HG03571 (cell line): ENCODE data around the gene SNTA1.
"Not testable (repeated sequence)": the region's sequence is repeated elsewhere in the genome, so short reads cannot be mapped to it uniquely, and the experiment has no call there.

Source experiments
- ATAC-seq: cut with Tn5 transposase; IDR thresholded peaks from one replicate; pipeline ENCODE4 v1.9.1; 2021; ENCODE audit not compliant: unreplicated experiment

SNTA1 gene

DNA sequence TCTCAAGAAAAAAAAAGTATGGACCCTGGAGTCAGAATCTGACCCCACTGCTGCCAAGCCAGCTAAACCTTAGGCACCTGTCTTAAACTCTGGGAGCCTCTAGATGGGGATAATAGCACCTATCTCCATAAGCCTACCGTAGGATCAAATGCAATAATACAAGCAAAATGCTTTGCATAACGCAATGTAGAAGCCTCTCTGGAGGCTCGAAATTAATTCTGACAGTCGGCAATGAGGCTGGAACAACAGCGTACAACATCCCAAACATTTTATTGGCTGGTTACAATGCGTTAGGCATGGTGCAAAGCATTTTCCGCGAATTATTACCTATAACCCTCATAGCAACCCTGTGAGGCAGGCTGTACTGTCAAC, 42.8 kb downstream of the SNTA1 start:
- peak; percentile 18 for ATAC-seq

DNA sequence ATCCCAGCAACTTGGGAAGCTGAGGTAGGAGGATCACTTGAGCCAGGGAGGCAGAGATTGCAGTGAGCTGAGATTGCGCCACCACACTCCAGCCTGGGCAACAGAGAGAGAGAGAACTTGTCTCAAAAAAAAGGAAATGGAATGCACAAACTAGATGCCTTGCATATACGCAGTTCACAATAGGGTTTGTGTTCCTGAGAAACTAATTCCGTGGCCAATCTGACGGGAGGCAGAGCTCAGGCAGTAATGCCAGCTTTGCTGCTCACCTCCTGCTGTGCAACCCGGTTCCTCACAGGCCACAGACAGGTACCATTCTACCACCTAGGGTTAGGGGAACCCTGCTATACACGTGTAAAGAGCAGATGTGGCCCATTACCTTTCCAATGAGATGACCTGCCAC, 43.6 kb downstream of the SNTA1 start:
- ATAC-seq, result no peak

DNA sequence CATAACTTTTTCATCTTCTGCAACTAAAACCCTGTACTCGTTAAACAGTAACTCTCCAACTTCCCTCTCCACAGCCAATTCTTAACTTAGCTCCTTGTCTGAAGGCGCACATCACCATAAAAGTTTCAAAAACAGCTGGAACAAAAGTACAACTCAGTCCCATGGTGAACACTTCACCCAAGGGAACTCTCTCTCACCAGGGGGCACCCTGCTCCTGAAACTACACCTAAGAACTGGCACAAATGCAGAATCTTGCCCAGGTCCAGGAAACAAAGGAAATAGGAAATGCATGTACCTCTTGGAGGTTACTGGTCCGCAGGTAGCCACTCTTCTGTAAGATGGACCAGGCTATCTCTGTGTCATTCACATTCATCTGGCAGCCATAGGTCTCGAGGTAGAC, 48.8 kb downstream of the SNTA1 start:
- ATAC-seq, result no peak

DNA sequence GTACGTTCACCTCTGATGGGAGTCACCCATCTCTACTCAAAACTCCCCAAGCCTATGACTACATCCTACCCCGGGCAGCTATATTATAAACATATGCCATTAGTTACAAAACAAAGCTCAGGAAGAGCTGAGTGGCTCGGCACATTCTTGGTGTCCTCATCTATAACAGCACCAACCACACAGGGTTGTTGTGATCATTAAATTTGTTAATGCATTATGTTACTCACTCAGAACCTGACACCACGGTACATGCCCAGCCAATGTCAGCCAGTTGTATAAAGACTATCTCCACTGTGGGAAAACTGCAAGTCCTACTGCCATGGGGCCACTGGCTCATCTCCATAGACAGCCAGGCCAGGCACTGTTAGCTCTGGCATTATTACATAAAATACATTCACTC, 50.0 kb downstream of the SNTA1 start:
- ATAC-seq, result no peak

DNA sequence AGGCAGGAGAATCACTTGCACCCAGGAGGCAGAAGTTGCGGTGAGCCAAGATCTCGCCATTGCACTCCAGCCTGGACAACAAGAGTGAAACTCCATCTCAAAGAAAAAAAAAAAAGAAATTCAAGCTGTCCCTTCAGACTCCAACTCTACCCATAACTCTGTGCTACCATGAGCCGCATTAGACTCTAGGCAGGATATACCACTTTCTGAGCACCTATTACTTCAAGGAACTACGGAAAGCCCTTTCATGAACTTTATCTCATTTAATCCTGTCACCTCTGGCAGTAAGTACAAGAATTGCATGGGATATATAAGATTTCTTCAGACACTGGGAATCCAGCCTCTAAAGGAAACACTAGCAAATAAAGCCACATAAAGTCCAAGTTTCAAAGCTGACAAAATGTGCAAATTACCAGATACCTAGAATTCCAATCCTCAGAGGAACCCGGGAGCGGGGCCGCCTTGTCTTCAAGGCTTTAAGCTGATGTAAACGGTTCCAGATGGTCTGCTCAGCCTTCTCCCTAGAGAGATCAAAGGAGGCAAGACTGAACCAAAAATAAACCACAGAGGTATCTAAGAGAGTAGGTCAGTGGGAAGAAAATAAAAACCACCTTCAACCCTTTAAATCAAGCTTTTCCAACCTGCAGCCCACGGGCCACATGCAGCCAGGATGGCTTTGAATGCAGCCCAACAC, 51.7 kb downstream of the SNTA1 start:
- no peak for ATAC-seq

DNA sequence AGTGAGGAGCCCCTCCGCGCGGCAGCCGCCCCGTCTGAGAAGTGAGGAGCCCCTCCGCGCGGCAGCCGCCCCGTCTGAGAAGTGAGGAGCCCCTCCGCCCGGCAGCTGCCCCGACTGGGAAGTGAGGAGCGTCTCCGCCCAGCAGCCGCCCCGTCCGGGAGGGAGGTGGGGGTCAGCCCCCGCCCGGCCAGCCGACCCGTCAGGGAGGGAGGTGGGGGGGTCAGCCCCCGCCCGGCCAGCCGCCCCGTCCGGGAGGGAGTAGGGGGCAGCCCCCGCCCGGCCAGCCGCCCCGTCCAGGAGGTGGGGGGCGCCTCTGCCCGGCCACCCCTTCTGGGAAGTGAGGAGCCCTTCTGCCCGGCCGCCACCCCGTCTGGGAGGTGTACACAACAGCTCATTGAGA, 54.2 kb downstream of the SNTA1 start:
- ATAC-seq, result not testable (repeated sequence)

DNA sequence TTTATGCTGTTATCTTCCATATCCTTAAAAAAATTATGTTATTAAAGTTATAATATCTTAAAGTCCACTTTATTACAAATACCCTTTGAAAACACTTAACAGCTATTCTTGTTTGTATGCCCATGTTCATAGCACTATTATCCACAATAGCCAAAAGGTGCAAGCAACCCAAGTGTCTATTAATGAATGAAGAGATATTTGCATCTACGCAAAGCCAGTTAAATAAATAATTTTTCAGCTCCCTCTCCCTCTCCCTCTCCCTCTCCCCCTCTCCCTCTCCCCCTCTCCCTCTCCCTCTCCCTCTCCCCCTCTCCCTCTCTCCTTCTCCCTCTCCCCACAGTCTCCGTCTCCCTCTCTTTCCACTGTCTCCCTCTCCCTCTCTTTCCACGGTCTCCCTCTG, 55.3 kb downstream of the SNTA1 start:
- no peak for ATAC-seq

DNA sequence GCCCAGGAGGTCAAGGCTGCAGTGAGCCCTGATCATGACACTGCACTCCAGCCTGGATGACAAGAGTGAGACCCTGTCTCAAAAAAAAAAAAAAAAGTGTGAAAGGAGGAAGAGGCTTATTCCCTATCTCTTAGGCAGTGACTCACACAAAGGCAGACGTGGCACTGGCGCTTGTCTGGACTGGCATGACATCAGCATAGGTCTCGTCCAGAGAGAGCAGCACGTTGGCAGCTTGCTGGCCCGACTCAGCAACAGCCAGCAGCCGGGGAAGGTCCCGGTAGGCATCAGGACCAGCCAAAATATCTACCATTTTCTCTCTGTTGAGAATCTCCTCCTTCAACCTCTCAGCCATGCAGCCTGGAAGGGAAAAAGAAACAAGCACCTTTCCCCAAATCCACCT, 56.4 kb downstream of the SNTA1 start:
- ATAC-seq, result no peak

DNA sequence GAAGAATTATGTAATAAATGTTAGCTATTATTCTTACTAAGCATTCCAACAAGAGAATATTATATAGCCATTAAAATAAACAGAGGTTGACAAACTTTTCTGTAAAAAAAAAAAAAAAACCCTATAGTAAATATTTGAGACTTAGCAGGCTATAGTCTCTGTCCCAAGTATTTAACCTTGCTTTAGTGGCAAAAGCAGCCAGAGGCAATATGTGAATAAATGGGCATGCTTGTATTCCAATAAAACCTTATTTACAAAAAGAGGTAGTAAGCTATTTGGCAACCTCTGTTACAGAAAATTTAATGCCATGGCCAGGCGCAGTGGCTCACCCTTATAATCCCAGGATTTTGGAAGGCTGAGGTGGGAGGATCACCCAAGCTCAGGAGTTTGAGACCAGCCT, 56.9 kb downstream of the SNTA1 start:
- no peak for ATAC-seq

DNA sequence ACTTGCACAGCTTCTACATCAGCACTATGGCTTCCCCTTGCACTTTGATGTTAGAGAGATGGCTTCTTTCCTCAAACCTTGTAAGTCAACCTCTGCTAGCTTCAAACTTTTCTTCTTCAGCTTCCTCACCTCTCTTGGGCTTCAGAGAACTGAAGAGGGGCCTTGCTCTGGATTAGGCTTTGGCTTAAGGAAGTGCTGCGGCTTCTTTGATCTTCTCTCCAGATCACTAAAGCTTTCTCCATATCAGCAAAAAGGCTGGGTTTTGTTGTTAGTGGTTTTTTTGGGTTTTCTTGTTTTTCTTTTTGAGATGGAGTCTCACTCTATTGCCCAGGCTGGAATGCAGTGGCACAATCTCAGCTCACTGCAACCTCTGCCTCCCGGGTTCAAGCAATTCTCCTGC, 66.2 kb downstream of the SNTA1 start:
- no peak for ATAC-seq

DNA sequence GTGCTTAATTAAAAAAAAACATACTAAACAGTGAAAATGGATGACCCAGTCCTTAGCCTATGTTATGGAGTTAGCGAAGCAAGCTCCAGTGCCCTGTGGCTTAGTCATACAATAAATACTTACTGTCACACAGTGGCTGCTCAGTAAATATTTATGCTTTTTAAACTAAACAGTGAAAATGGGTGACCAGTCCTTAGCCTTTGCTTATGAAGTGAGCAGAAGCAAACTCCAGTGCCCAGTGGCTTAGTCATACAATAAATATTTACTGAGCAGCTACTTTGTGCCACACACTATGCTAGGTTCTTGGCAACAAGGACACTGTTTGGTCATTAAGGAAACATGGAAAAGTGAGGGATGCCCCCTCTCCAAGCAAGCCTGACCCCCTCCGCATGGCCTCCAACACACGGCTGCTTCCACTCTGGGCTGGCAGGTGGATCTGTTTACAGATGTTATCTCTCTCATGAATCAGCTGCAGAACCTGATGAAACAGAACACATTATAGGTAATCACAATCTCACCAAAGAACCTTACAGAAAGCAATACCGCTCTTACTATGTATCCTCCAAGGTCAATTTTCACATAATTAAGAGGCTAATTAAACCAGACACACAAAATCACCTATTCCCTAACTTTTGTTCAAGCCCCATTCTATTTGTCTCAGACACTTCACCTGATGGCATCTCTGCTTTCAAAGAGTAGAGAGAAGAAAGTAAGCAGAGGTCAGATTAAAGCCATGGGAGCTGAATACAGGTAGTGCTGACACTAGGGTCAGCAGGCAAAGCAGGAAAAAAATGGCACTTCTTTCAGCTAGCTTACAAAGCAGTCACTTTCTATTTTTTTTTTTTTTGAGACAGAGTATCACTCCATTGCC, 69.6 kb downstream of the SNTA1 start:
- no peak for ATAC-seq

DNA sequence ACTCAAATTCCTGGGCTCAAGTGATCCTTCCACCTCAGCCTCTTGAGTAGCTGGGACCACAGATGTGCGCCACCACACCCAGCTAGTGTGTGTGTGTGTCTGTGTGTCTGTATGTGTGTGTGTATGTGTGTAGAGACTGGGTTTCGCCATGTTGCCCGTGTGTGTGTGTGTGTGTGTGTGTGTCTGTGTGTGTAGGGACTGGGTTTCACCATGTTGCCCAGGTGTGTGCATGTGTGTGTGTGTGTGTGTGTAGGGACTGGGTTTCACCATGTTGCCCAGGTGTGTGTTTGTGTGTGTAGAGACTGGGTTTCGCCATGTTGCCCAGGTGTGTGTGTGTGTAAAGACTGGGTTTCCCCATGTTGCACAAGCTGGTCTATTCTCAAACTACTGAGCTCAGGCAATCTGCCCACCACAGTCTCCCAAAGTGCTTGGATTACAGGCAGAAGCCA, 70.5 kb downstream of the SNTA1 start:
- no peak for ATAC-seq

DNA sequence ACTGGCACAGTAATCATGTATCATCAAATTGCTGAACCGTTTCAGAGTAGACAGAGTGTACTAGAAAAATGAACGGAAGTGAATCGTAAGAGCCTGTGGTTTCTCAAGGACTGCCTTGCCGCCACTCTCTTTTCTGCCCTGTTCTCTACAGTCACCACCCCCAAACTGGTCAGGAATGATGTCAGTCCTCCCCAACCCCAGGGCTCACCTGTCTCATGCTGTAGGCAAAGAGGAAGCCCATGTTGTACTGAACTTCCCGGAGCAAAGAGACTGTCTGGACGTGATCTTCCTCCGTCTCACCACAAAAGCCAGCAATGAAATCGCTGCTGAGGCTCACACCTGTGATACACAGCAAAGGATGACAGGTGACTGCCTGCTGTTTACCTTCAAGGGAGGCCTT, 73.3 kb downstream of the SNTA1 start:
- ATAC-seq, result no peak

DNA sequence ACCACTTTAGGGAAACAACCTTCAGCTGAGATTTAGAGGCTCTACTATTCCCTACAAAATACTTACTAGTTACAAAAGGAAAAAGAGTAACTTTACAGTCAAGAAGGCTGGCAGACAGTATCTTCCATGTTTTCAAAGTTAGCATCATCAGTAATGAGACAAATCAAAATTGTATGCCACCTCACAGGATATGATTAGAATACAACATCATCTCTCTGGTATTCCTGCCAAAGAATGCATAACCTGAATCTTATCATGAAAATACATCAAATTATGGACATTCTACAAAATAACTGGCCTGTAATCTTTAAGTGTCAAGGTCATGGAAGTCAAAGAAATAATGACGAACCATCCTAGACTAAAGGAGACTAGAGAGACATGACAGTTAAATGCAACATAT, 80.7 kb downstream of the SNTA1 start:
- ATAC-seq, result no peak

DNA sequence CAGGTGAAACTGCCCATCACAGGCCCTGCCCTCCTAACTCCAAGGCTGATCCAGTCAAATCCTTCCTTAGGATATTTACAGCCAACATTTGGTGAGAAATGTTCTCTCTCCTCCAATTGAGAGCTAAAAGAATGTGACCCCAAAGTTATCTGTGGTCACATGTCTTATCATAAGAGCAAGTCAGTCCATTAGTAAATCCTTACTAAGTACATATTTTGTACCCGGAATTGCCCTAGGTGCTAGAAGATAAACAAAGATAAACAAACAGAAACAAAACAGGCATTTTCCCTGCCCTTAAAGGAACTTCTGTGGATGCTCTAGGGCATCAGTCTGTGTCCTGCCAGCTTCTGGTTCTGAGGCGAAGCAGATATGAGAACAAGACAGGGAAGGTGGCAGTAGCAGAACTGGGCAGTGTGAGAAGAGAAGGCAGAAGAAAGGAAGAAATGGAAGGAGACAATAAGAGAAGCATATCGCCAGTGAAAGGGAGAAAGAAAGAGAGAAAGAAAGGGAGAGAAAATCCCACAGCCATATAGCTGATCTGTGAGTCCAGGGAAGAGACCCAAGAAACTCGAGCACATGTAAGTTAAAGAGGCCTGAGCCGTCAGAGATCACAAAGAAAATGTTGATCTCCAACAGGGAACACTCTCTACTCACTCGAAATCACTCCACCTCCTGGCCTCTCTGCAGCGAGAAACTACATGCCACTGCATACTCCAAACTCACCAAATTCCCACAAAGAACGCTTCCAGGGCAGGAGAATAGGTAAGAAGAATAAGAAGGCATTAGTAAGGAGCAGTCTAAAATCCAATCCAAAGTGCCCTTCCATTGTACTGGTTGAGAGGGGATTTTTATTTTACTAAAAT, 83.9 kb downstream of the SNTA1 start:
- no peak for ATAC-seq
